ENCODE data around the gene SLC16A7.

SLC16A7 gene

DNA sequence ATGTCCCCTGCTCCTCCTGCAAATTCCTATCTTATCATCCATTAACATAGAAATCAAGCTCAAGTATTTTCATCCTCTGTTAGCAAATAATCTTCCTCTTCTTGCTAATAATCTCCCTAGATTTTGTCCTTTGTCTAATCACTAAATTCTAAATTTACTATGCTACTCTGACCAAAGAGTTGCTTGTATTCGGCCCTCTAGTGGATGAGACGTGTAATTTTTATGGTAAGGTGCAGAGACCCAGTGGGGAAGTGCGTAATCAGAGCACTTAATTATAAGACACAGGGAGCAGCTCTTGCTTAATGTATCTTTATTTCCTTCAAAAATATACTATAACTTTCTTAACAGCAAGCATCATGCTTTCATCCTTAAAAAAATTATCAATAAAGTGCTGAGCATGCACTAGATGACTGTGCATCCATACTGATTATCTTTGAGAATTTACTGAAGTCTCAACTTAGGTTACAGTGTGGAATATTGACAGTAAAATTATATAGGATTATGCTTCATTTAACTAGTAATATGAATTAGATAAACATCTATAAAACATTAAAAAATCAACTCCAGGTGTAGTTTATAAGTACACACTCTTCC, 212.6 kb downstream of the SLC16A7 start:
- no peak overlapping the region for H3K27ac ChIP-seq
- no peak overlapping the region for H3K4me3 ChIP-seq

DNA sequence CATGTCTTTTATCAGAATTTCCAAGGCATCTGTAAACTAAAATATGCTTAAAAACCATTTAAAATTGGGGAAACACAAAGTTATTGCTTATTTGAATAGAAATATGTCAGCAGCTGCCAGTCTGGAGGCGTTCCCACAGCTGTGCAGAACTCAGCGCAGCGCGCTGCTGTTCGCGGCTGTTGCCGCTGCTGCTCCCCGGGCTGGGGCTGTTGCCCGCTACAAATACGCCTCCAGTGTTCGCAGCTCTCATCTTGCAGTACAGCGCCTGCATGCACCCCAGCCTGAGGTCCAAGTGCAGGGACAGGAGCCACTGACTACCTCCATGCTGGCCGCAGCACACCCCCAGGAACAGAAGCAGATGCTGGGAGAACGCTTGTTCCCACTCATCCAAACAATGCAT, 216.2 kb downstream of the SLC16A7 start:
- H3K4me3 ChIP-seq, result no peak overlapping the region
- no peak overlapping the region for H3K27ac ChIP-seq

DNA sequence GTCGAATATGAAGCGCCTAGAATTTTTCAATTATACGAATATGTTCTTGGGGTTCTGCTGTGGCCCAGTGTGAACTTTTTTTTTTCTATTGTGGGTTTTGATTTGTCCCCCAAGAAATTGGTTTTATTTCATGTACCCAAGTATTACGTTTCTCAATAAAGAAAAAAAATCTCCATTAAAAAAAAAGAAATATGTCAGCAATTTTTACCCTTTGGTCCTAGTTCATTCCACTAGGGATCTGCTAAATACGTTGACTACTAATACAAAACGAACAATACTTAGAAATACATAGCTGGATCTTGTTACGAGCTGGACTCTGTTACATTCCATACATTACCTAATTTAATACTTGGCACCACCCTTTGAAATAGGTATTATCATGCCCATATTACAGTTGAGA, 216.9 kb downstream of the SLC16A7 start:
- Histone ChIP-seq H3K27ac (no peak overlapping the region), H3K4me3 (no peak overlapping the region)

DNA sequence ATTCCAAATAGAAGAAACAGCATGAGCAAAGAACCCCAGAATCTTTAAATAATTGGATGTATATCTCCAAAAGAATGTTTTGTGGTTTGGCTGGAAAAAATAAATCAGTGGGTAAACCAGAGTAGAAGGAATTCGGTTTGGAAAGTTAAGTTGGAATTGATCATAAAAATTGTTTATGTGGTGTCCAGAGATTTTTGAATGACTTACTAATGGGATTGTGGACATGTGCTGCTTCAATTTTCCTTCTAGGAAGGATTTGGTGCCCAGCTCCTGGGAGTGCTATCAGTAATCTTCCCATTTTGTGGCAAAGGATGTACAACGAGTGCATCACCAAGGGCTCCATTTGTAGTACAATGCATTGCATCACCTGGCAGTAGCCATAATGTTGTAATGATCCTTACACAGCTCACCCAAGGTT, 224.8 kb downstream of the SLC16A7 start:
- no peak overlapping the region for H3K4me3 ChIP-seq
- H3K27ac ChIP-seq, result no peak overlapping the region

DNA sequence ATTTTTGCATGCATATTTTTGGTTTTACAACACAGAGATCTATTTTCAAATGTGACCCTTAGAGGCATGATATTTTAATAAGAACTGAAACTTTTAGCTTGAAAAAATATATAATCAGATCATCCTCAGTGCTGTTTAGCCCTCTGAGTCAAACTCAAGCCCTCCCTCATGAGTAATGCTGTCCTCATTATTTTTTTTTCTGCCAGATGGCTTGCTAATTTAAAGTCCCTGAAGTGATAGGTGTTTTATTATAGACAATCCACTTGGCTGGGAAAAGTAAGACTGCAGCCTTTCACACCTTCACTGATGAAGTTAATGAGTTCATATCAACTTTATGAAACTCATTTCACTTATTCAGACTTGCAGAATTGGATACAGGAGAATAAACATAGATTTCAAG, 227.7 kb downstream of the SLC16A7 start:
- no peak overlapping the region for H3K27ac ChIP-seq
- H3K4me3 ChIP-seq, result no peak overlapping the region

DNA sequence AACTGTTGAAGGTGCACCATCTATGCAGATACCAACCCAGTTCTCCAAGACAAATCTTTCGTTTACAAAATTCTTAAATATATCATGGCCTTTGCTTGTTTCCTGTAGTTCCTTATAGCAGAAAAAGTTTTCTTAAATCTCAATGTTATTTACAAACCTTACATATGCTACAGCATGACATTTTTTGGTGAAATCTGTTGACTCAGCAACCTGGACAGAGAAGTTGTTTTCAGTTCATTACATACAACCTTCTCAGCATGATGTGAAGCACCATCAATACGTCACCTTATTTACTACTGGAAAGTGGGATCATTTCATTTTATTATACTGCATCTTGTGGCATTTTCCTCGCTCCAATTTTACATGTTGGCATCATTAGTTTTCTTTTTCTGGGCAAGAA, 231.9 kb downstream of the SLC16A7 start:
- Histone ChIP-seq H3K27ac (no peak overlapping the region), H3K4me3 (no peak overlapping the region)

DNA sequence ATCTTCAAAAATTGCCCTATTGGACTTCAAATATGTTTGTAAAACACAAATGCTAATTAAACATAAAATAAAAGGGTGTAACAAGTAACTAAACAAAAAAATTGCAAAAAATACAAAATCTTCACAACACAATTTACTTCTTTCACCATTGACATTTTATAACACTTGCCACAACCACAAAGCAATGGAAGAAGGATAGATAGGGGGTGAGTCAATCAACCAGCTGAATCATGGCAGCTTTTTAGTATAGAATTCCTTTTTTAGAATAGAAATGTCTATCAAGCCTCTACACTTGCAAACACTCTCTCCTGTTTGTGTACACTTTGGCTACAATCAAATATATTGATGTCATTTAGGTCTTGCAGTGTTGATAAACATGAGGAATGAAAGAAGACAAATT, 232.7 kb downstream of the SLC16A7 start:
- Histone ChIP-seq H3K27ac (no peak overlapping the region), H3K4me3 (no peak overlapping the region)

DNA sequence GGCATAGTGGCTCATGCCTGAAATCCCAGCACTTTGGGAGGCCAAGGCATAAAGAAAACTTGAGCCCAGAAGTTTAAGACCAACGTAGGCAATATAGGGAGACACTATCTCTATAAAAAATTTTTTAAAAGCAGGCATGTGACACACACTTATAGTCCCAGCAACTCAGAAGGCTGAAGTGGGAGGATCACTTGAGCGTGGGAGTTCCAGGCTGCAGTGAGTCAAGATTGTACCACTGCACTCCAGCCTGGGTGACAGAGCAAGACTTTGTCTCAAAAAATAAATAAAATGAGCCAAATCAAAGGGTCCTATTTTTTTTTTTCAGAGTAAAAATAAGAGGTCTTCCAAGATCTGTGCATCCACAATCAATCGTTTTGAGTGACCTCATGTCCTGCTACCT, 237.6 kb downstream of the SLC16A7 start:
- Histone ChIP-seq H3K27ac (no peak overlapping the region), H3K4me3 (no peak overlapping the region)

DNA sequence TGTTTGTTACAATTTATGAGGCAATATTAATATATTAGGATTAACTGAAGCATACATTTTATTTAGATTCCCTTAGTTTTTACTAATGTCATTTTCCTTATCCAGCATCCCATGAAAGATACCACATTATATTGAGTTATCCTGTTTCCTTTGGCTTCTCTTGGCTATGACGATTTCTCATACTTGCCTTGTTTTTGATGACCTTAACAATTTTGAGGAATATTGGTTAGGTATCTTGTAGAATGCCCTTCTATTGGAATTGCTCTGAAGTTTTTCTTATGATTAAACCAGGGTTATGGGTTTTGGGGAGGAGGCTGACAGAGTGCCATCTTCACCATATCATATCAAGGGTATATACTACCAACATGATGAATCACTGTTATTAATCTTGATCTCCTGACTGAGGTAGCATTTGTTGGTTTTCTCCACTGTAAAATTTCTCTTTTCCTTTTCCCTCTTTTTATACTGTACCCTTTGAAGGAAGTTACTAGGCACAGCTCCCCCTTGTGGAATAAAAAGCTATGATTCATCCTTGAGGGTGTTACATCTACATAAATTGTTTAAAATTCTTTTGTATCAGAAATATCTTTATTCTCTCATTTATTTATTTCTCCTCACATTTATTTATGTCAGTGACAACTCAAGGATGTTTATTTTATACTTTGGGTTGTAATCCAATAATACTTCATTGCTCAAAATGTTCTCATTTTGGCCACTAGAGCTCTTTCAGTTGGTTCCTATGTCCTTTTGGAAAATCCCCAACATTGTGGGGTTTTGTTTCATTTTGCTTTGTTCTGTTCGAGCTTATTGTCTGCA, 239.0 kb downstream of the SLC16A7 start:
- H3K27ac ChIP-seq, result no peak overlapping the region
- no peak overlapping the region for H3K4me3 ChIP-seq

Measured in skin epidermis (tissue), 12 donors.